H1 (cell line): Measurements from ENCODE around the gene TRA2A. TPM values are rescaled to one million over a fixed set of nuclear protein-coding genes. Genes with fewer than 3 reads are reported as not detected.

Experiments
- ATF2 ChIP-seq: IDR thresholded peaks from 2 replicates; pipeline ENCODE4 v1.6.1; 2012; ENCODE audit warnings: low read length, inconsistent platforms
- ATF3 ChIP-seq: IDR thresholded peaks from 2 replicates; pipeline ENCODE4 v1.6.1; 2011; ENCODE audit warnings: low read depth, mild to moderate bottlenecking, low read length; ENCODE audit not compliant: insufficient read depth
- BACH1 ChIP-seq: IDR thresholded peaks from 2 replicates; pipeline ENCODE4 v1.6.1; 2012; ENCODE audit warnings: low read length, improper control_type of control experiment
- BCL11A ChIP-seq, 2 experiments: IDR thresholded peaks; one replicate each; pipeline ENCODE4 v1.6.1; 2011; ENCODE audit warnings: low read depth in 2 of 2, low read length in 2 of 2, mild to moderate bottlenecking in 2 of 2
- CBX8 ChIP-seq: fragments of 300-800, 300-1000 bp; sonication (generic); IDR thresholded peaks from 2 replicates; pipeline ENCODE4 v1.7.1; 2016; ENCODE audit warnings: low read depth, low read length, borderline replicate concordance
- CEBPB ChIP-seq: IDR thresholded peaks from 2 replicates; pipeline ENCODE4 v1.6.1; 2012; ENCODE audit warnings: low read depth, low read length
- CHD1 ChIP-seq: IDR thresholded peaks from 2 replicates; pipeline ENCODE4 v1.6.1; 2012; ENCODE audit warnings: low read depth, low read length, improper control_type of control experiment
- CTCF ChIP-seq, 3 experiments: IDR thresholded peaks; 1 replicate in 2 of 3; 2 replicates in 1 of 3; pipeline versions ENCODE4 v1.5.1 to v1.6.1; 2011; ENCODE audit warnings: low read length in 3 of 3, mild to moderate bottlenecking in 3 of 3, inconsistent platforms in 2 of 3, low read depth in 1 of 3, moderate library complexity in 1 of 3; ENCODE audit not compliant: insufficient read depth in 1 of 3; ENCODE audit errors: control extremely low read depth in 1 of 3
- EZH2 ChIP-seq: fragments of 200-600 bp; sonication (generic); IDR thresholded peaks from 2 replicates; pipeline ENCODE4 v1.7.1; 2012; ENCODE audit warnings: low read depth, mild to moderate bottlenecking, moderate library complexity, low read length, inconsistent platforms; ENCODE audit not compliant: severe bottlenecking
- HDAC2 ChIP-seq, 2 experiments: fragments of 300-600 bp in 1 of 2; sonication (generic) in 1 of 2; IDR thresholded peaks; 2 replicates each; pipeline ENCODE4 v1.6.1; 2011 to 2012; ENCODE audit warnings: low read depth in 2 of 2, low read length in 2 of 2, mild to moderate bottlenecking in 2 of 2, moderate library complexity in 2 of 2, borderline replicate concordance in 1 of 2, inconsistent platforms in 1 of 2
- KDM4A ChIP-seq: IDR thresholded peaks from one replicate; pipeline ENCODE4 v1.7.1; 2012; ENCODE audit warnings: low read depth, mild to moderate bottlenecking, moderate library complexity, low read length, inconsistent platforms; ENCODE audit not compliant: severe bottlenecking
- KDM5A ChIP-seq: fragments of 200-600 bp; IDR thresholded peaks from 2 replicates; pipeline ENCODE4 v1.7.1; 2012; ENCODE audit warnings: mild to moderate bottlenecking, low read length, inconsistent platforms, mixed read lengths
- PHF8 ChIP-seq: fragments of 200-600 bp; sonication (generic); conservative IDR thresholded peaks from 2 replicates; pipeline ENCODE4 v1.7.1; 2012; ENCODE audit warnings: low read depth, mild to moderate bottlenecking, inconsistent platforms, low read length, moderate library complexity
- POLR2AphosphoS5 ChIP-seq: IDR thresholded peaks from 2 replicates; pipeline ENCODE4 v1.6.1; 2011; ENCODE audit warnings: low read depth, low read length
- POU5F1 ChIP-seq: IDR thresholded peaks from 2 replicates; pipeline ENCODE4 v1.6.1; 2011; ENCODE audit warnings: low read depth, mild to moderate bottlenecking, low read length, moderate library complexity
- RAD21 ChIP-seq, 2 experiments: IDR thresholded peaks in 1 of 2; conservative IDR thresholded peaks in 1 of 2; 2 replicates each; pipeline ENCODE4 v1.6.1; 2011; ENCODE audit warnings: low read depth in 2 of 2, low read length in 2 of 2, improper control_type of control experiment in 1 of 2, inconsistent platforms in 1 of 2, mild to moderate bottlenecking in 1 of 2, moderate library complexity in 1 of 2
- RNF2 ChIP-seq: fragments of 200-900, 300-1000 bp; sonication (generic); IDR thresholded peaks from 2 replicates; pipeline ENCODE4 v1.7.1; 2016; ENCODE audit warnings: borderline replicate concordance, low read depth, mild to moderate bottlenecking, antibody characterized with exemption, low read length; ENCODE audit not compliant: poor library complexity, severe bottlenecking; ENCODE audit errors: missing control alignments
- SIRT6 ChIP-seq: IDR thresholded peaks from one replicate; pipeline ENCODE4 v1.7.1; 2012; ENCODE audit warnings: low read length, inconsistent platforms
- YY1 ChIP-seq: IDR thresholded peaks from 2 replicates; pipeline ENCODE4 v1.6.1; 2011; ENCODE audit warnings: low read depth, mild to moderate bottlenecking, low read length
- polyA plus RNA-seq, 7 experiments: library from polyadenylated mRNA; depleted of rRNA in 3 of 7; stranded (reverse) in 5 of 7; unstranded in 2 of 7; fragments of >200 nt in 5 of 7; fragments of 200-250 nt in 2 of 7; gene quantifications; 1 replicate in 5 of 7; 2 replicates in 1 of 7; 4 replicates in 1 of 7; pipeline versions ENCODE4 v1.2.1 to v1.2.3, GENCODE V29; 2011 to 2013; ENCODE audit warnings: missing spikeins in 2 of 7, mixed read lengths in 2 of 7
- total RNA-seq: library from RNA; stranded (reverse); fragmentation: NEBNext Ultra II Directional; extraction: Animal tissue kit (Norgen Biotek cat#: 25700); gene quantifications from 2 replicates; pipeline ENCODE4 v1.2.1, GENCODE V29; 2021

The TRA2A gene
- total and polyA plus RNA-seq, 2 of the 8 experiments (the other 6 are each of a cell fraction or from before 2014, with no cell fraction given): 116 to 125 TPM

GRCh38 chr7:23468526-23469149 lies 63.1 kb downstream of the TRA2A start (continued):
- no peak; the same call in none of the 2 replicates for TF ChIP-seq POLR2AphosphoS5
- no peak for TF ChIP-seq BACH1
- TF ChIP-seq KDM4A: no peak
- TF ChIP-seq RNF2: no peak
- TF ChIP-seq YY1: no peak
- TF ChIP-seq ATF3: no peak
- TF ChIP-seq BCL11A (IDR thresholded peaks at IDR 0.05; ENCODE audit: low read depth in 2 of 2, low read length in 2 of 2): no peak
- no peak for TF ChIP-seq SIRT6
- TF ChIP-seq CEBPB: no peak
- TF ChIP-seq CTCF (IDR thresholded peaks at IDR 0.05; ENCODE audit: control extremely low read depth in 1 of 3, insufficient read depth in 1 of 3, low read depth in 1 of 3, low read length in 3 of 3): no peak
- TF ChIP-seq CHD1: no peak
- TF ChIP-seq PHF8: peak; percentile 6; the same call in 1 of the 2 replicates
- TF ChIP-seq ATF2: no peak
- TF ChIP-seq KDM5A: no peak
- TF ChIP-seq POU5F1: no peak
- no peak; a peak in 1 of 4 replicates for TF ChIP-seq HDAC2 (IDR thresholded peaks at IDR 0.05; ENCODE audit: borderline replicate concordance in 1 of 2, low read depth in 2 of 2, low read length in 2 of 2)
- no peak for TF ChIP-seq EZH2
- TF ChIP-seq RAD21 (IDR thresholded peaks at IDR 0.05 in 1 of 2, conservative IDR thresholded peaks at IDR 0.05 in 1 of 2; ENCODE audit: low read depth in 2 of 2, low read length in 2 of 2): peak in 1 of 2 experiments; percentile 17; a peak in 2 of 4 replicates
- TF ChIP-seq CBX8: no peak
